ENCODE data around the gene GABRA5. TPM values are rescaled to one million over a fixed set of nuclear protein-coding genes. Genes with fewer than 3 reads are reported as not detected.
A peak's percentile ranks its signal among the peaks of the same experiment; 100 is the strongest.

The GABRA5 gene
- total RNA-seq, 1 experiment from 2014 or later: 4.9 TPM

DNA sequence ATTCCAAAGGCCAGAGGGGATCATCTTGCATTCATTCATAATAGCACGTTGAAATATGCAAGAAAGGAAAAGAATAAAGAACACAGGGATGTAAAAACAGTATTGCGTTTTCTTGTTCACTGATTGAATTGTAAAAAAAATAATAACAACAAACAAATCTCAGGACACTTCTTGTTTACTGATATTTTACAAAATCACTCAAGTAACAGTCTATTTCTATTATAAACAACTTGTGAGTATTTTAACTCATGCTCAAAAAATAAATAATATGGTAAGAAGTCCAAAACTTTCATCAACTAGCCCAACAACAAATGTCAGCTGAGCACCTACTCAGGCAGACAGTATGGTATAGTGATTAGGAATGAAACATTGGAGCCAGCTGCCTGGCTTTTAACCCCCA lies 101.9 kb downstream of the GABRA5 start:
- no peak overlapping the region for H2AK5ac ChIP-seq (ENCODE audit: insufficient read length, low read length)
- TF ChIP-seq, protein P1, sequence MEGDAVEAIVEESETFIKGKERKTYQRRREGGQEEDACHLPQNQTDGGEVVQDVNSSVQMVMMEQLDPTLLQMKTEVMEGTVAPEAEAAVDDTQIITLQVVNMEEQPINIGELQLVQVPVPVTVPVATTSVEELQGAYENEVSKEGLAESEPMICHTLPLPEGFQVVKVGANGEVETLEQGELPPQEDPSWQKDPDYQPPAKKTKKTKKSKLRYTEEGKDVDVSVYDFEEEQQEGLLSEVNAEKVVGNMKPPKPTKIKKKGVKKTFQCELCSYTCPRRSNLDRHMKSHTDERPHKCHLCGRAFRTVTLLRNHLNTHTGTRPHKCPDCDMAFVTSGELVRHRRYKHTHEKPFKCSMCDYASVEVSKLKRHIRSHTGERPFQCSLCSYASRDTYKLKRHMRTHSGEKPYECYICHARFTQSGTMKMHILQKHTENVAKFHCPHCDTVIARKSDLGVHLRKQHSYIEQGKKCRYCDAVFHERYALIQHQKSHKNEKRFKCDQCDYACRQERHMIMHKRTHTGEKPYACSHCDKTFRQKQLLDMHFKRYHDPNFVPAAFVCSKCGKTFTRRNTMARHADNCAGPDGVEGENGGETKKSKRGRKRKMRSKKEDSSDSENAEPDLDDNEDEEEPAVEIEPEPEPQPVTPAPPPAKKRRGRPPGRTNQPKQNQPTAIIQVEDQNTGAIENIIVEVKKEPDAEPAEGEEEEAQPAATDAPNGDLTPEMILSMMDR (conservative IDR thresholded peaks at IDR 0.05): no peak
- H3K23ac ChIP-seq (ENCODE audit: insufficient read length, low read depth, low read length): no peak overlapping the region
- H3K27ac ChIP-seq (ENCODE audit: insufficient read length, low read depth, low read length): no peak overlapping the region
- no peak overlapping the region for H2BK5ac ChIP-seq (ENCODE audit: insufficient read length, low read length)
- no peak overlapping the region for H2BK15ac ChIP-seq (ENCODE audit: low read depth, low read length)
- no peak overlapping the region for H2BK20ac ChIP-seq (ENCODE audit: low read depth, low read length, poor library complexity, severe bottlenecking)
- WGBS (ENCODE audit: extremely low coverage, insufficient read length, low lambda C conversion rate): no CpG with 5 or more reads among the region's 2 CpGs
- Mint-ChIP-seq H3K36me3 (ENCODE audit: insufficient read depth in 1 of 3, low read depth in 3 of 3) (no peaks in the 10 kb centered on the region), H3K4me1 (peaks cover 10 to 11% of the 10 kb centered on the region in 2 experiments; a peak in 3 of 4 replicates), H3K4me3 (peak overlapping the region in 1 of 2 experiments; percentile 50; a peak in 1 of 5 replicates), H3K27me3 (ENCODE audit: low read depth) (peaks cover 87% of the 10 kb centered on the region), H3K27ac (no peak overlapping the region), H3K9me3 (peaks cover 0 to 2% of the 10 kb centered on the region in 2 experiments; a peak in 1 of 5 replicates)
- H3K9me3 ChIP-seq (ENCODE audit: control insufficient read depth, low read depth, low read length): no peaks in the 10 kb centered on the region
- no peak overlapping the region for H4K91ac ChIP-seq (ENCODE audit: insufficient read length, low read depth, low read length)
- no peak overlapping the region for H3K18ac ChIP-seq (ENCODE audit: insufficient read length, low read depth, low read length)
- H3K14ac ChIP-seq (ENCODE audit: insufficient read depth, low read length): no peak overlapping the region
- no peak overlapping the region for H4K8ac ChIP-seq (replicated peaks; ENCODE audit: insufficient read length, low read depth, low read length)
- no peaks in the 10 kb centered on the region for H3K79me2 ChIP-seq (ENCODE audit: insufficient read depth, low read length)
- H2BK12ac ChIP-seq (ENCODE audit: insufficient read length, low read depth, low read length): no peak overlapping the region
- H3K9ac ChIP-seq (ENCODE audit: extremely low read depth, insufficient read length, low read length): no peak overlapping the region
- no peak for DNase-seq
- H4K20me1 ChIP-seq (ENCODE audit: control insufficient read depth, insufficient read depth, insufficient read length): no peaks in the 10 kb centered on the region
- peaks cover 12% of the 10 kb centered on the region for H3K23me2 ChIP-seq (ENCODE audit: insufficient read length, low read depth, low read length, poor library complexity, severe bottlenecking)
- no peak overlapping the region for H3T11ph ChIP-seq (ENCODE audit: low read length)
- no peaks in the 10 kb centered on the region for H3K79me1 ChIP-seq (ENCODE audit: insufficient read depth, low read depth, low read length, poor library complexity, severe bottlenecking)
- no peak overlapping the region for H3K4ac ChIP-seq (ENCODE audit: low read depth, low read length)
- H3K4me2 ChIP-seq (ENCODE audit: insufficient read depth, insufficient read length, low read length): no peak overlapping the region
- no peak overlapping the region for H4K5ac ChIP-seq (ENCODE audit: insufficient read length, low read depth, low read length)
- no peaks in the 10 kb centered on the region; the same call in 1 of the 2 replicates for H3K4me1 ChIP-seq (ENCODE audit: insufficient read depth, low read length)
- no peak overlapping the region for H3K56ac ChIP-seq (ENCODE audit: insufficient read length, low read depth, low read length)
- no peak overlapping the region for H2AFZ ChIP-seq (ENCODE audit: low read length)
- peaks cover 26% of the 10 kb centered on the region for H3K27me3 ChIP-seq (ENCODE audit: insufficient read depth, low read length)
- no peak overlapping the region for H2BK120ac ChIP-seq (ENCODE audit: low read depth, low read length, poor library complexity, severe bottlenecking)
